Panc1 (cell line): ENCODE results near the gene GLIPR1. TPM values are rescaled to one million over a fixed set of nuclear protein-coding genes. Genes with fewer than 3 reads are reported as not detected.

Experiments used
- ATAC-seq: fragments of 200-7000 bp; cut with Tn5 transposase; 2 replicates; pipeline ENCODE4 v1.9.1; 2020; ENCODE audit warnings: mild to moderate bottlenecking, moderate library complexity
- BruUV-seq: library from RNA; stranded (reverse); fragments of 400-500 nt; replicated peaks from 2 replicates; lab custom pipeline; 2021; lab: Mats Ljungman, UMichigan
- CTCF ChIA-PET: fragments of 300-600 bp; sonication (Branson Sonifier 250); formaldehyde crosslinking; loops from one replicate; lab custom pipeline; 2022; ENCODE audit warnings: antibody characterized with exemption; lab: Charles Lee
- POLR2A ChIA-PET: fragments of 300-600 bp; sonication (Branson Sonifier 250); formaldehyde crosslinking; loops from one replicate; lab custom pipeline; 2022; ENCODE audit warnings: antibody characterized with exemption; lab: Charles Lee
- DNase-seq: peaks from one replicate; pipeline ENCODE4 v3.0.0-alpha.2; 2010; ENCODE audit warnings: low read depth, low spot score
- H3K27ac ChIP-seq: 2 replicates; pipeline ENCODE4 v1.5.1; 2011; ENCODE audit warnings: mild to moderate bottlenecking, low read length, inconsistent platforms
- H3K27me3 ChIP-seq: fragments of 200-500 bp; sonication (Bioruptor generic); 2 replicates; pipeline ENCODE4 v1.6.0; 2014; ENCODE audit warnings: low read length, inconsistent platforms; ENCODE audit not compliant: control insufficient read depth, insufficient read depth
- H3K36me3 ChIP-seq: fragments of 200-500 bp; sonication (Bioruptor generic); 2 replicates; pipeline ENCODE4 v1.5.1; 2014; ENCODE audit warnings: inconsistent platforms, mild to moderate bottlenecking, low read length, moderate library complexity; ENCODE audit not compliant: control insufficient read depth, insufficient read depth
- H3K4me1 ChIP-seq: 2 replicates; pipeline ENCODE4 v1.5.1; 2011; ENCODE audit warnings: inconsistent platforms, mild to moderate bottlenecking, low read length, moderate library complexity; ENCODE audit not compliant: control insufficient read depth, insufficient read depth
- H3K4me3 ChIP-seq, 2 experiments: 2 replicates each; pipeline ENCODE4 v1.5.1; 2011 to 2012; ENCODE audit warnings: low read depth in 2 of 2, low read length in 2 of 2, mild to moderate bottlenecking in 2 of 2, inconsistent platforms in 1 of 2, moderate library complexity in 1 of 2
- H3K9me3 ChIP-seq: fragments of 200-500 bp; sonication (Bioruptor generic); 2 replicates; pipeline ENCODE4 v1.5.1; 2014; ENCODE audit warnings: low read depth, mild to moderate bottlenecking, inconsistent platforms, low read length, moderate library complexity; ENCODE audit not compliant: control insufficient read depth, insufficient read depth
- CTCF ChIP-seq: fragments of 450-650 bp; IDR thresholded peaks from 2 replicates; pipeline ENCODE4 v1.5.1; 2017; ENCODE audit warnings: mild to moderate bottlenecking
- POLR2AphosphoS5 ChIP-seq: IDR thresholded peaks from 2 replicates; pipeline ENCODE4 v1.6.1; 2012; ENCODE audit warnings: mild to moderate bottlenecking, low read depth, low read length, moderate library complexity
- SIN3A ChIP-seq: IDR thresholded peaks from 2 replicates; pipeline ENCODE4 v1.6.1; 2012; ENCODE audit warnings: low read depth, mild to moderate bottlenecking, low read length, moderate library complexity, borderline replicate concordance; ENCODE audit not compliant: insufficient read depth
- TCF7L2 ChIP-seq: IDR thresholded peaks from 2 replicates; pipeline ENCODE4 v1.6.1; 2011; ENCODE audit warnings: mild to moderate bottlenecking, low read depth, low read length, inconsistent platforms
- in situ Hi-C: cut with HindIII; loops from 2 replicates; pipeline ENCODE4 v1.10.0; 2016; ENCODE audit warnings: low sequenced_read_pairs, low pct_unique_long_range_greater_than_20kb
- intact Hi-C: fragments of 100-400 bp; cut with micrococcal nuclease; formaldehyde crosslinking; loops from one replicate; pipeline ENCODE4 v1.10.0; 2022; ENCODE audit not compliant: unreplicated experiment
- total RNA-seq: library from RNA; stranded (reverse); gene quantifications from one replicate; pipeline ENCODE4 v1.2.1, GENCODE V29; 2021; ENCODE audit not compliant: unreplicated experiment
- TF ChIP-seq, protein P1 (sequence below), 2 experiments: IDR thresholded peaks; 2 replicates each; pipeline ENCODE4 v1.6.1; 2011 to 2012; ENCODE audit warnings: low read depth in 2 of 2, control low read depth in 1 of 2, low read length in 1 of 2, mild to moderate bottlenecking in 1 of 2, moderate library complexity in 1 of 2; ENCODE audit not compliant: insufficient read depth in 1 of 2

Gene GLIPR1
- total RNA-seq, 1 experiment from 2014 or later, result 11.5 TPM

DNA sequence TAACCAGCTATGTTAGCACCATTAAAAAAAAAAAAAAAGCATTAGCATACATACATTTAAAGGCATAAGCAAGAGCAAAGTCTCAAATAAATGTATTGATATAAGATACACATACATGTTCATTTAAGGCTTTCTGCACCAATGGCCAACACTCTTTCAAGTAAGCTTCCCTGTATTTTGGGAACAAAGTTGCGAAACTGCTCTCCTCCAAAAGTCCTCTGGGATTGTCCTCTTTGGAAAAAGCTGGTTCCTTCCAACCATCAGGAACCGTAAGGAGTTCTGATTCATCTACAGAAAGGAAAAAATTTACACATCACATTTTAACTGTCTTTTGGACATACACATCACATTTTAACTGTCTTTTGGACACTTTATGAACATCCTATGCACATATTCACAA is 27.6 kb downstream of the GLIPR1 start:
- Histone ChIP-seq H3K27me3 (no peaks in the 10 kb centered on the region), H3K9me3 (no peaks in the 10 kb centered on the region), H3K4me1 (peaks cover 41% of the 10 kb centered on the region), H3K36me3 (peaks cover 35% of the 10 kb centered on the region), H3K4me3 (peak overlapping the region; percentile 84 to 99; a peak in 3 of 4 replicates), H3K27ac (peak overlapping the region; percentile 100)
- TF ChIP-seq, protein P1, sequence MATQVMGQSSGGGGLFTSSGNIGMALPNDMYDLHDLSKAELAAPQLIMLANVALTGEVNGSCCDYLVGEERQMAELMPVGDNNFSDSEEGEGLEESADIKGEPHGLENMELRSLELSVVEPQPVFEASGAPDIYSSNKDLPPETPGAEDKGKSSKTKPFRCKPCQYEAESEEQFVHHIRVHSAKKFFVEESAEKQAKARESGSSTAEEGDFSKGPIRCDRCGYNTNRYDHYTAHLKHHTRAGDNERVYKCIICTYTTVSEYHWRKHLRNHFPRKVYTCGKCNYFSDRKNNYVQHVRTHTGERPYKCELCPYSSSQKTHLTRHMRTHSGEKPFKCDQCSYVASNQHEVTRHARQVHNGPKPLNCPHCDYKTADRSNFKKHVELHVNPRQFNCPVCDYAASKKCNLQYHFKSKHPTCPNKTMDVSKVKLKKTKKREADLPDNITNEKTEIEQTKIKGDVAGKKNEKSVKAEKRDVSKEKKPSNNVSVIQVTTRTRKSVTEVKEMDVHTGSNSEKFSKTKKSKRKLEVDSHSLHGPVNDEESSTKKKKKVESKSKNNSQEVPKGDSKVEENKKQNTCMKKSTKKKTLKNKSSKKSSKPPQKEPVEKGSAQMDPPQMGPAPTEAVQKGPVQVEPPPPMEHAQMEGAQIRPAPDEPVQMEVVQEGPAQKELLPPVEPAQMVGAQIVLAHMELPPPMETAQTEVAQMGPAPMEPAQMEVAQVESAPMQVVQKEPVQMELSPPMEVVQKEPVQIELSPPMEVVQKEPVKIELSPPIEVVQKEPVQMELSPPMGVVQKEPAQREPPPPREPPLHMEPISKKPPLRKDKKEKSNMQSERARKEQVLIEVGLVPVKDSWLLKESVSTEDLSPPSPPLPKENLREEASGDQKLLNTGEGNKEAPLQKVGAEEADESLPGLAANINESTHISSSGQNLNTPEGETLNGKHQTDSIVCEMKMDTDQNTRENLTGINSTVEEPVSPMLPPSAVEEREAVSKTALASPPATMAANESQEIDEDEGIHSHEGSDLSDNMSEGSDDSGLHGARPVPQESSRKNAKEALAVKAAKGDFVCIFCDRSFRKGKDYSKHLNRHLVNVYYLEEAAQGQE (IDR thresholded peaks at IDR 0.05; ENCODE audit: insufficient read depth in 1 of 2, low read depth in 2 of 2, low read length in 1 of 2), result no peak
- no peak for TF ChIP-seq POLR2AphosphoS5
- ChIA-PET CTCF (interaction anchor here (0.7 kb wide), 1 partner anchor 405 kb away, joined by 4 read pairs; no protein-coding TSS in a partner anchor), POLR2A (interaction anchor here (0.6 kb wide), 4 partner anchors 91 to 523 kb away, joined by 3 to 7 read pairs (median 5); no protein-coding TSS in a partner anchor)
- BruUV-seq, result no TSS peak
- intact Hi-C loops (no loop called here), in situ Hi-C loops (no loop called here)
- no peak for DNase-seq
- ATAC-seq, result no peak

DNA sequence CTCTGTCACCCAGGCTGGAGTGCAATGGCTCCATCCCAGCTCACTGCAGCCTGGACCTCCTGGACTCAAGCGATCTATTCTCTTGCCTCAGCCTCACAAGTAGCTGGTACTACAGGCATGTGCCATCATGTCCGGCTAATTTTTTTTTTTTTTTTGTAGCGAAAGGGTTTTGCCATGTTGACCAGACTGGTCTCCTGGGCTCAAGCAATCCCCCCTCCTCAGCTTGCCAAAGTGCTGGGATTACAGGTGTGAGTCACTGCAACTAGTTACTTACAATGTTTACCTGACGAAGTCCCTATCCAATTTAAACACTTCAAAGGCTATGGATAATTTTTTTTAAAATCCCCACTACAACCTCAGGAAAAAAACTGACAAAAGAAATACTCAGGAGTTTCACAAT is 29.1 kb downstream of the GLIPR1 start:
- CTCF ChIA-PET, result interaction anchor here (0.6 kb wide), 2 partner anchors 230 to 515 kb away, joined by 3 to 5 read pairs; no protein-coding TSS in a partner anchor
- DNase-seq, result no peak
- peak overlapping the region; percentile 84 to 99 for H3K4me3 ChIP-seq
- H3K27ac ChIP-seq, result peak overlapping the region; percentile 100
- BruUV-seq, result no TSS peak
- in situ Hi-C loops (no loop called here), intact Hi-C loops (loop anchor here (5.0 kb wide), 2 partner anchors 213 to 518 kb away; no protein-coding TSS in a partner anchor)
- TF ChIP-seq, protein P1 (IDR thresholded peaks at IDR 0.05; ENCODE audit: insufficient read depth in 1 of 2, low read depth in 2 of 2, low read length in 1 of 2), result no peak
- TF ChIP-seq TCF7L2, result no peak
- no peak for TF ChIP-seq POLR2AphosphoS5
- no peak for TF ChIP-seq SIN3A
- no peak for TF ChIP-seq CTCF
- H3K4me1 ChIP-seq, result peaks cover 41% of the 10 kb centered on the region
- H3K36me3 ChIP-seq, result peaks cover 23% of the 10 kb centered on the region
- POLR2A ChIA-PET, result interaction anchor here (0.7 to 0.9 kb wide), 2 partner anchors 518 to 522 kb away, joined by 3 to 7 read pairs; partner anchors contain the start of gene PHLDA1
- no peaks in the 10 kb centered on the region for H3K9me3 ChIP-seq
- no peak for ATAC-seq
- H3K27me3 ChIP-seq, result no peaks in the 10 kb centered on the region
